ENCODE measurements around the gene OPRD1.
A peak's percentile ranks its signal among the peaks of the same experiment; 100 is the strongest.

The OPRD1 gene

GRCh38 chr1:28877132-28877781, 65.3 kb downstream of the OPRD1 start:
- TF ChIP-seq CTCF (IDR thresholded peaks at IDR 0.05), result peak; percentile 87 to 94
- H3K4me3 ChIP-seq, result no peak overlapping the region
- peaks cover 0 to 7% of the 10 kb centered on the region in 2 donors for H3K27me3 ChIP-seq
- H3K36me3 ChIP-seq, result no peaks in the 10 kb centered on the region
- peaks cover 0 to 2% (median under 1%) of the 10 kb centered on the region in 4 donors for H3K4me1 ChIP-seq
- no peak overlapping the region for H3K27ac ChIP-seq
- H3K9me3 ChIP-seq, result no peaks in the 10 kb centered on the region
- intact Hi-C loops (cut with DNase I; ENCODE audit: low total_unique reads), result loop anchor here (2.0 to 10.0 kb wide), 2 partner anchors 92 to 232 kb away; partner anchors contain the start of genes RNU11 and TAF12
- DNase-seq, result peak; percentile 63 to 80

GRCh38 chr1:28878796-28879195, 66.8 kb downstream of the OPRD1 start:
- Histone ChIP-seq H3K27ac (no peak overlapping the region), H3K36me3 (no peaks in the 10 kb centered on the region), H3K4me3 (no peak overlapping the region), H3K27me3 (no peaks in the 10 kb centered on the region), H3K4me1 (peaks cover 0 to 5% (median 2%) of the 10 kb centered on the region in 4 donors), H3K9me3 (no peaks in the 10 kb centered on the region)
- DNase-seq, result no peak
- intact Hi-C loops (cut with DNase I; ENCODE audit: low total_unique reads), result loop anchor here (10.0 kb wide), 1 partner anchor 234 kb away; the partner anchor contains the start of genes RNU11 and TAF12
- TF ChIP-seq CTCF (IDR thresholded peaks at IDR 0.05), result no peak

- Histone ChIP-seq H3K27me3 (no peaks in the 10 kb centered on the region), H3K27ac (peak overlapping the region in 1 of 2 donors; percentile 15), H3K4me3 (no peak overlapping the region), H3K4me1 (peaks cover 0 to 31% (median 20%) of the 10 kb centered on the region in 4 donors), H3K9me3 (no peaks in the 10 kb centered on the region), H3K36me3 (no peaks in the 10 kb centered on the region)
- peak; percentile 80 to 90 for DNase-seq
- peak; percentile 88 to 96 for TF ChIP-seq CTCF (IDR thresholded peaks at IDR 0.05)
- intact Hi-C loops (cut with DNase I; ENCODE audit: low total_unique reads), result loop anchor here (1.0 to 2.0 kb wide), 2 partner anchors 152 to 317 kb away; no protein-coding TSS in a partner anchor
These were observed 70.1 kb downstream of the OPRD1 start for GRCh38 chr1:28882009-28882628.

GRCh38 chr1:28883242-28883616, 71.3 kb downstream of the OPRD1 start:
- Histone ChIP-seq H3K27ac (no peak overlapping the region), H3K9me3 (no peaks in the 10 kb centered on the region), H3K4me1 (peaks cover 0 to 36% (median 27%) of the 10 kb centered on the region in 4 donors), H3K4me3 (no peak overlapping the region), H3K27me3 (no peaks in the 10 kb centered on the region), H3K36me3 (no peaks in the 10 kb centered on the region)
- intact Hi-C loops (cut with DNase I; ENCODE audit: low total_unique reads), result loop anchor here (2.0 kb wide), 1 partner anchor 316 kb away; no protein-coding TSS in a partner anchor
- DNase-seq, result no peak
- no peak for TF ChIP-seq CTCF (IDR thresholded peaks at IDR 0.05)

- Histone ChIP-seq H3K27me3 (no peaks in the 10 kb centered on the region), H3K36me3 (no peaks in the 10 kb centered on the region), H3K4me1 (peaks cover 0 to 40% (median 28%) of the 10 kb centered on the region in 4 donors), H3K4me3 (no peak overlapping the region), H3K9me3 (no peaks in the 10 kb centered on the region), H3K27ac (peak overlapping the region; percentile 32 to 75)
- no peak for DNase-seq
- intact Hi-C loops (cut with DNase I; ENCODE audit: low total_unique reads), result loop anchor here (5.0 kb wide), 1 partner anchor 237 kb away; the partner anchor contains the start of gene TMEM200B
- no peak for TF ChIP-seq CTCF (IDR thresholded peaks at IDR 0.05)
These were observed 73.5 kb downstream of the OPRD1 start for GRCh38 chr1:28885472-28885877.
